GM18520 (cell line): Measurements from ENCODE around the gene QDPR.
"Not testable (repeated sequence)": the region's sequence is repeated elsewhere in the genome, so short reads cannot be mapped to it uniquely, and the experiment has no call there.

ENCODE experiments used
- ATAC-seq: cut with Tn5 transposase; IDR thresholded peaks from one replicate; pipeline ENCODE4 v1.9.1; 2021; ENCODE audit not compliant: unreplicated experiment

QDPR gene

GRCh38 chr4:17511950-17512795, at the start of gene QDPR:
TSS of gene QDPR (minus strand) at chr4:17512090. CDS start at chr4:17512054, 36 bp downstream.
- ATAC-seq, result peak; percentile 98

- ATAC-seq, result no peak
Measured at GRCh38 chr4:17561195-17561909, 49.5 kb upstream of the QDPR start.

- ATAC-seq, result no peak
Measured at GRCh38 chr4:17560065-17560673, 48.3 kb upstream of the QDPR start.

- no peak for ATAC-seq
Measured at GRCh38 chr4:17559709-17560048, 47.8 kb upstream of the QDPR start.

GRCh38 chr4:17558941-17559708, 47.2 kb upstream of the QDPR start:
- ATAC-seq, result no peak

- no peak for ATAC-seq
Measured at GRCh38 chr4:17557880-17558279, 46.0 kb upstream of the QDPR start.

- ATAC-seq, result no peak
Measured at GRCh38 chr4:17556498-17556897, 44.6 kb upstream of the QDPR start.

GRCh38 chr4:17554568-17554967, 42.7 kb upstream of the QDPR start:
- ATAC-seq, result no peak

- no peak for ATAC-seq
Measured at GRCh38 chr4:17552427-17552826, 40.5 kb upstream of the QDPR start.

GRCh38 chr4:17550549-17550948, 38.7 kb upstream of the QDPR start:
- ATAC-seq, result no peak

- ATAC-seq, result no peak
Measured at GRCh38 chr4:17546678-17547077, 34.8 kb upstream of the QDPR start.

- no peak for ATAC-seq
Measured at GRCh38 chr4:17546222-17546621, 34.3 kb upstream of the QDPR start.

- ATAC-seq, result no peak
Measured at GRCh38 chr4:17545374-17546140, 33.7 kb upstream of the QDPR start.

GRCh38 chr4:17544831-17545234, 32.9 kb upstream of the QDPR start:
- ATAC-seq, result no peak

GRCh38 chr4:17544205-17544604, 32.3 kb upstream of the QDPR start:
- ATAC-seq, result peak; percentile 37

- ATAC-seq, result not testable (repeated sequence)
Measured at GRCh38 chr4:17537060-17537459, 25.2 kb upstream of the QDPR start.

GRCh38 chr4:17535906-17536305, 24.0 kb upstream of the QDPR start:
- ATAC-seq, result no peak

- no peak for ATAC-seq
Measured at GRCh38 chr4:17535242-17535641, 23.4 kb upstream of the QDPR start.

- no peak for ATAC-seq
Measured at GRCh38 chr4:17534705-17535104, 22.8 kb upstream of the QDPR start.

- no peak for ATAC-seq
Measured at GRCh38 chr4:17531538-17532285, 19.8 kb upstream of the QDPR start.
